SHP77 treated with DMSO at 0.1 percent for 48 hours (cell line): ENCODE data around the gene CRYBA4.
A peak's percentile ranks its signal among the peaks of the same experiment; 100 is the strongest.

Source experiments
- DNase-seq: peaks from one replicate; lab custom pipeline; 2025; lab: John Stamatoyannopoulos, UW

The CRYBA4 gene

DNA sequence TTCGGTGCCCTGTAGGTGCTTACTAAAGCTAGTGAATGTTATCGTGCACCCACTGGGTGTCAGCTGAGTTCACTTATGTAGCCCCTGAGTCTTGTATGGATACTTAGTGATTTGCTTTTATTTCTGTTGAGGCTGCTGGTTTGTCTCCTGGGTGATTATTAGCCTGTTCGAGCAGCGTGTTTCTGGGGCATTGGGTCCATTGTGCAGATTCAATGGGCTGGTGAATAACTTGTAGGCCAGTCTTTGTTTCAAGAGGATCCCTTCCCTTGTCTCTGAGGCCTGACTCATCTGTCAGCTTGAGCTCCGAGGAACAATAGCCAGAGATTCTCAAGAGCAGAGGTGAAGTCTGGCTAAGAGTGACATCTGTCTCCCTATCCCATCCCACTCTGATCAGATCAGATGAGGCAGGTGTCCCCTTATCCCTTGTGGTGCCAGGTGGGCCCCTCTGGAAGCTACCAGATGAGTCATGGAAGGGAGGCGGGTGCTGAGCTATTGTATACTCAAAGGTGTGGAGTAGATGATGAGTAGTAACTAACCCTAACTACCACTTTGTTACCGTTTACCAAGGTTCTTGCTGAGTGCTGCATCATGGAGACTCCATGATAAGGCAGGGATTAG, 39.3 kb downstream of the CRYBA4 start:
- peak; percentile 53 for DNase-seq

- DNase-seq: no peak
Measured at GRCh38 chr22:26662160-26662559, 40.4 kb downstream of the CRYBA4 start.

GRCh38 chr22:26663374-26663923, 41.7 kb downstream of the CRYBA4 start:
- DNase-seq: no peak

DNA sequence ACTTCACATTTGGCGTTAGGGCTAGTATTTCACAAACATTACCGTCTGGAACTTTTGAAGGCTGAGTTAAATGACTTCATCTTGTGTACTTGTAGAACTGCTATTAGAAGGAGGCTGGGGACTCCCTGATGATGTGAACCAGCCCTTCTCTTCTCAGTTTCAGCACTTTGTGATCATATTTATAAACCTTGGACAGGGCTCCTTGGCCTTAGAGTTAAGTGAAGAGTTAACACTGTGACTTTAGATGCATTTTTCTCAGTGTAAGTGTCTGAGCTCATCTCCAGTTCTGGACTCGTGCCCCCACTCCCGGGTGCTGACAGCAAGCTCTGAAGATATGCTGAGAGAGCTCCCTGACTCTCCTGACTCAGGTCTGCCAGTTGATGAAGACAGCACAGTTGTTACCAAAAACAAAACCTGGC, 44.1 kb downstream of the CRYBA4 start:
- DNase-seq: no peak

DNA sequence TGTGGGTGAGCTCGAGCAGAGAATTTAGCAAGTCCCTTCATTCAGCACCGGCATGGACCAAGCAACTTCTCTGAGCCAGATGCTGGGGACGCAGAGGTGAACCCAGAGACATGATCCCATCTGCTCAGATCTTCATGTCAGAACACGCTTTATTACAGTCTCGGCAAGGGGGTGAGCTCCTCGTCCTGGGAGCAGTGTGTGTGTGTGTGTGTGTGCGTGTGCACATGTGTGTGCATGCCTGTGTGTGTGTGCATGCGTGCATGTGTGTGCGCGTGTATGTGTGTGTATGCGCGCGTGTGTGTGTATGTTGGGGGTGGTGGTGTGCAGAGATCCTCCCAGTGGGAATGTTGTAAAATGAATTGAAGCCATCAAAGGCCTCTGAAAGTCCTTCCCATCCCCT, 45.4 kb downstream of the CRYBA4 start:
- DNase-seq: no peak

DNA sequence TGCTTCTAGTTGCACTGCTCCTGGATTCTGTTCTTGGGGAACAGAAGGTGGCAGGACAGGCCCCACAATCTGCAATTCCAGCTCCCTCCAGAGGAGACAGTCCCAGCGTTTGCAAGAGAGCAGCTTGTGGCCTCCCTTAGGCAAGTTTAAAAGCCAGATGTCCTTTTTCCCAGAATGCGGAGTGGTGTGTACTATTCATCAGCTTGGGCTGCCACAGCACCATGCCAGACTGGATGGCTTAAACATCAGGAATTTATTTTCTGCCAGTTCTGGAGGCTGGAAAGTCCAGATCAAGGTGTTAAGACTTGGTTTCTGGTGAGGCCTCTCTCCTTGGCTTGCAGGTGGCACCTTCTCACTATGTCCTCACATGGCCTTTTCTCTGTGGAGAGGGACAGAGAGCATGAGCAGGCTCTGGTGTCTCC, 47.3 kb downstream of the CRYBA4 start:
- no peak for DNase-seq

- no peak for DNase-seq
Measured at GRCh38 chr22:26670459-26670858, 48.7 kb downstream of the CRYBA4 start.

DNA sequence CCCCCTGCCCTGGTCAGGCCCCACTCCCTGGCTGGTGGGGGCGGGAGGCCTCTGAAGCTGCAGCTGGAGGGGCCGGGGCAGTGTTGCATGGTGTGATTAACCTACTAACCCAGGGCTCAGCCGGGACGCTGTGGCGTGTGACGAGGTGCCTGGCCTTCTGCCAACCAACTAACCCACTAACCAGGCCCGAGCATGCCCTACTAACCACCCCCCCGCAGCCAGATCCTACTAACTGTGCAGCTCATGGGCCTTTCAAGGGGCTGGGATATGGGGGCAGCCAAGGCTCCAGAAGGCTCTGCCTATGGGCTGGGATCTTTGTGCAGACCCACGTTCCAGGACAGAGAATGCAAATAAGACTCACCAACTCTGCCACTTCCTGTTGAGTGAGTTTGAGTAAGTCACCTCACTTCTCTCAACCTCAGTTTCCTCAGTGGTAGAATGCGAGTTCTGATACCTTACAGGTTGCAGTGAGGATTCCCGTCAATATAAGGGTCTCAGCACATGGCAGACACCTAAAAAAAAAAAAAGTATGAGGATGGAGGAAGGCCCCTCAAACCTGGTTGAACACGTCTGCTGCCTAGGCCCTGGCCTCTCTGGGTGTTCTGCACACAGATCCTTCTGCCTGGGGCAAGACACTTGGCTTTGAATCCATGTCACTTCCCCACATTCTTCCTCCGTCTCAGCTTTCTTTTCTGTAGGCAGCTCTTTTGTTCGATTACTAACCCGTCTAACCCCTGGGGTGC, 49.7 kb downstream of the CRYBA4 start:
- no peak for DNase-seq

GRCh38 chr22:26672060-26672471, 50.3 kb downstream of the CRYBA4 start:
- DNase-seq: no peak

- peak; percentile 97 for DNase-seq
Measured at GRCh38 chr22:26672590-26673468, 51.1 kb downstream of the CRYBA4 start.

DNA sequence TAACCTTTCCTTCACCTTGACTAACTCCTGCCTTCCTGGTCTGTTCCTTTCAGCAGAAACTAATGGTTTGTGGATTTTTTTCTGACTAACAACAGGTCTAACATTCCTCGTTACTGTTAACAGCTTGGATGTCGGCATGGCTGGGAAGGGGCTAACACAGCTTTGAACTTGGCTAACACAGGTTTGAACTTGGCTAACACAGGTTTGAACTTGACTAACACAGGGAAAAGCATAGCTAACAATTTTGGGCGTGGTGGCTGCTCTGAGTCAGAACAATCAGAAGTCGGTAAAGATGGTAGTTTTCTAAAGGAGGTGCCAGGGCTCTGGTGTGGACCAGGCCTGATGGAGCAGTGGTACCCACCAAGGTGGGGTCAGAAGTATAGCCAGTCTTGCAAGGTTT, 51.7 kb downstream of the CRYBA4 start:
- DNase-seq: no peak

DNA sequence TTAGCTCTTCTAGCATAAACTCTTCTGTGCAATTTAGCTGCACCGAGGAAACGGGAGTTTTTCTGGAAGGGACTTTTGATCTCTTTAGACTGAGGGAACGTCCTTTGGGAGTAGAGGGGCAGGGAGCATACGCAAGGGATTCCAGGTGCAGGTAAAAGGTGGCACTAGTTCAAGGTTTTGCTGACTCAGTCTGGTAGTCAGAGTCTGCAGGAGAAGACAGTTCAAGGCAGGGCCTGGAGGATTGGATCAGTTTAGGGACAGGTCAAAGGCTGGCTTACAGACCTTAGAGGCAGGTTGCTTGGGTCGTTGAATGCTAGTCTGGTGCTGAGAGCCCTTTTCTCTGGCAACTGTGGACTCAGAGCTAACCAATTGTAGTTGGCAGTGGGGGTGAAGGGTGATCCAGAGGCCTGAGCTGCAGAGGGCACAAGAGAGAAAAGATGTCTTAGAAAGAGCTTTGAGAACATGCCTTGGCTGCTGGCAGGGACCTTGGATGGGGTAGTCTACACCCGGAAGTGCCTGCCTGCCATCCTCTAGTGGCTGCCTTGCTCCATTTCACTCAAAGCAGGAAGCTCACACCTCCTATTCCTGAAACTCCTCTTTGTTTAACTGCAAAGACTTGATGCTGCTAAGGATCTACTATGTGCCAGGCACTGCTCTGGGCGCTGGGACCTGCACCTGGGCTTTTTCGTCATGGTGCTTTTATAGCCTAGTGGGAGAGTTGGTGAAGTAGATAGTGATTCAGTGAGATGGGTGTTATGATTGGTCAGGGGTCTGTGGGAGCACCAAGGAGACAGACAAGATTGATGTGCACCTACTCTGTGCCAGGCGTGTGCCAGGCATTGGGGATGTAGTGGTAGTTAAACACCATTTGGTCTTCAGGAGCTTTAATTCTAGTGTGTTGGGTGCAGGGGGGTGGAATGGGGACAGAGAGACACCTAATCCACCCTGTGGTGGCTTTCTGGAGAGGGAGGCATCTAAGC, 52.7 kb downstream of the CRYBA4 start:
- DNase-seq: no peak

DNA sequence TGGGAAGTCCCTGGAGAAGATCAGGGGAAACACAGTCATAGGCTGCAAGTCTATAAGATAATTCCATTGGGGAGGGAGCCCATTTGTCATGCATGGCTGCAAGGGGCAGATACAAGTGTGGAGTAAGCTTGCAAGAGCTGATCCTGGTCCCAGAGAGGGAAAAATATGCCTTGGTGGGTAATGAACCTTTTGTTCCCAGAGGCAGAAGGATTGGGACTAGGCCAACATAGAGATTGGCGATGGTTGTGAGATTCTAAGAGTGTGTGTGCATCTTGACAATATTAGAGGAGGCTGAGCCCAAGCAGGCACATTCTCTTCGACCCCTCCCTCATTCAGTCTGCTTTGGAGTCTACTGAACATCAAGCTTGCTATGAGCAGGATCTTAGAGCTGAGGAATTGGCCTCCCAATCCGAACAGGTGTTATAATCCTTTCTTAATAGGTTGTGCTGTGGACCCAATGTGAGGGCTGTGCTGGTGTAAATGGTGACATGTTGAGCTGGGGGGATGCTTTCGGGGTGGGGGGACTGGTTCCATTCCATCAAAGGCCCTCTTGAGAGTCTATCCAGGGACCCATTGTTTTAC, 54.0 kb downstream of the CRYBA4 start:
- DNase-seq: no peak

DNA sequence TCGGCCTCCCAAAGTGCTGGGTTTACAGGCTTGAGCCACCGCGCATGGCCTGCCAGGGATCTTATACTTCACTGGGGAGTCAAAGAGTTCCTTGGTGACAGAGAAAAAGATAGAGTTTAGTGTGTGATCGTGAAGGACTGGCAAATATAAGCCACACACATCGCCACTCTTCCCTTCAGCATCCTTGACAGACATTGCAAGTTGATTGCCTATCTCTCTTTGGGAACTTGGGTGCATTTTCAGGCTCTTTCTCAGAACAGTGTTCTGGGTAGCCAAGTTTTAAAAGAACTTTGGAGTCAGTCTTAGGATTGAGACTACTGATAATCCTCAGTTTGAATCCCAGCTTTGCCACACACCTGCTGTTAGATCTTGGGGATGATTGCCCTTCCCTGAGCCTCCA, 55.5 kb downstream of the CRYBA4 start:
- no peak for DNase-seq

DNA sequence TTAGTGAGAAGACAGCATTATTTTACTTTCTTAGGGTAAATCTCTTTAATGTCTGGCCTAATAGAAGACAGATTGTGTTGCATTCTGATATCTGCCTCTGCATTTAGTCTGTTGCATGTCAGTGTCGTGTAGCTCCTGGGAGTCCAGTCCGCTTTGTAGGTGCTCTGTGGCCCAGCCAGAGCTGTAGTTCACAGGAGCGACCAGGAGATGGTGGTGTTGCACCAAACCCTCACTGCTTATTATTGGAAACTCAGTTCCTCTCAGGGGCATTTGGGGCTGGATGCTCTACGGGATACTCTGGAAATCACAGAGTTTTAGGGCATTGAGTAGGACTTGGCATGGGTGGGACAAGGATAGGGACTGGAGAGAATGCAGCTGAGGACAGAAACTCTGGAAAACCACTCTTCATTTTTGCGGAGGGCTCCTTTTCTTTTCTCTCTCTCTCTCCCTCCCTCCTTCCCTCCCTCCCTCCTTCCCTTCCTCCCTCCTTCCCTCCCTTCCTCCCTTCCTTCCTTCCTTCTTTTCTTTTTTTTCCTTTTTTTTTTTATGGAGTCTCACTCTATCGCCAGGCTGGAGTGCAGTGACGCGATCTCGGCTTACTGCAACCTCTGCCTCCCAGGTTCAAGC, 57.4 kb downstream of the CRYBA4 start:
- peak; percentile 26 for DNase-seq
